Gastroesophageal sphincter (tissue), 4 donors: Measurements from ENCODE around the gene C3orf38. TPM values are rescaled to one million over a fixed set of nuclear protein-coding genes. Genes with fewer than 3 reads are reported as not detected.

Experiments
- ATAC-seq: fragments of 150-250 bp; one replicate; pipeline ENCODE4 v1.9.1; 2016; ENCODE audit warnings: mild to moderate bottlenecking, moderate library complexity
- H3K27ac ChIP-seq, 4 donors: fragments of 200-600 bp; sonication (generic) in 3 of 4; 1 replicate in 3 of 4; 2 replicates in 1 of 4; pipeline ENCODE4 v1.5.1; 2016 to 2019
- H3K27me3 ChIP-seq: fragments of 200-600 bp; sonication (generic); one replicate; pipeline ENCODE4 v1.5.1; 2019
- H3K36me3 ChIP-seq, 2 donors: fragments of 200-600 bp; sonication (generic); one replicate each; pipeline ENCODE4 v1.5.1; 2019; ENCODE audit warnings: control low read depth in 1 of 2
- H3K4me1 ChIP-seq, 3 donors: fragments of 200-600 bp; sonication (generic); 1 replicate in 2 of 3; 2 replicates in 1 of 3; pipeline ENCODE4 v1.5.1; 2016 to 2019; ENCODE audit warnings: control low read depth in 2 of 3
- H3K4me3 ChIP-seq, 2 donors: fragments of 200-600 bp; sonication (generic); one replicate each; pipeline ENCODE4 v1.5.1; 2019; ENCODE audit warnings: mild to moderate bottlenecking in 1 of 2, moderate library complexity in 1 of 2
- H3K9me3 ChIP-seq, 3 donors: fragments of 200-600 bp; sonication (generic); one replicate each; pipeline ENCODE4 v1.5.1; 2017 to 2019; ENCODE audit warnings: control low read depth in 2 of 3
- CTCF ChIP-seq, 4 experiments: fragments of 200-600 bp in 2 of 4; fragments of 450-650 bp in 2 of 4; sonication (generic) in 1 of 4; IDR thresholded peaks; one replicate each; pipeline ENCODE4 v1.5.1; 2017 to 2019; ENCODE audit warnings: antibody characterized with exemption in 4 of 4, mild to moderate bottlenecking in 2 of 4, moderate library complexity in 2 of 4
- EP300 ChIP-seq: sonication (generic); formaldehyde crosslinking; IDR thresholded peaks from one replicate; pipeline ENCODE4 v1.6.1; 2017; ENCODE audit warnings: antibody characterized with exemption, mild to moderate bottlenecking
- POLR2A ChIP-seq, 2 donors: fragments of 450-650 bp; IDR thresholded peaks; one replicate each; pipeline ENCODE4 v1.6.1; 2017; ENCODE audit warnings: antibody characterized with exemption in 2 of 2, mild to moderate bottlenecking in 2 of 2, moderate library complexity in 1 of 2
- POLR2AphosphoS5 ChIP-seq: sonication (generic); formaldehyde crosslinking; IDR thresholded peaks from one replicate; pipeline ENCODE4 v1.6.1; 2017; ENCODE audit warnings: antibody characterized with exemption
- WGBS, 2 donors: methylation state at CpG; one replicate each; pipeline ENCODE4 v1.1.5; 2018; ENCODE audit warnings: low coverage in 1 of 2; 5-methylcytosine and 5-hydroxymethylcytosine counted together
- total RNA-seq, 4 donors: library from RNA; depleted of rRNA; stranded (reverse); fragments of >200 nt; gene quantifications; one replicate each; pipeline ENCODE4 v1.1.0, GENCODE V29; 2016

C3orf38 gene
- total RNA-seq, 4 donors from 2014 or later, result 15.6 to 23.0 (median 16.9) TPM

GRCh38 chr3:88142094-88142624 lies 7.6 kb upstream of the C3orf38 start:
- 74 to 78% methylated on average over 3 of the region's 3 CpGs for WGBS, 2 donors
- Histone ChIP-seq H3K36me3 (peaks cover 0 to 53% of the 10 kb centered on the region in 2 donors), H3K27me3 (no peaks in the 10 kb centered on the region), H3K27ac (no peak overlapping the region), H3K9me3 (no peaks in the 10 kb centered on the region), H3K4me1 (no peaks in the 10 kb centered on the region), H3K4me3 (no peak overlapping the region)
- no peak for ATAC-seq
- TF ChIP-seq EP300, result no peak
- no peak for TF ChIP-seq CTCF (IDR thresholded peaks at IDR 0.05)
- TF ChIP-seq POLR2A (IDR thresholded peaks at IDR 0.05), result no peak
- TF ChIP-seq POLR2AphosphoS5, result no peak

- peaks cover 0 to 3% of the 10 kb centered on the region in 2 donors for H3K36me3 ChIP-seq
- H3K27ac ChIP-seq, result no peak overlapping the region
- no peak for ATAC-seq
- TF ChIP-seq CTCF (IDR thresholded peaks at IDR 0.05) (no peak), POLR2A (IDR thresholded peaks at IDR 0.05) (no peak), POLR2AphosphoS5 (no peak), EP300 (no peak)
- H3K4me3 ChIP-seq, result no peak overlapping the region
- H3K4me1 ChIP-seq, result peaks cover 3 to 26% (median 6%) of the 10 kb centered on the region in 3 donors
- no peaks in the 10 kb centered on the region for H3K27me3 ChIP-seq
- no peaks in the 10 kb centered on the region for H3K9me3 ChIP-seq
Observed at GRCh38 chr3:88147261-88147660, 2.5 kb upstream of the C3orf38 start.

GRCh38 chr3:88148651-88149050 lies 1.1 kb upstream of the C3orf38 start:
- H3K27ac ChIP-seq, result peak overlapping the region in 1 of 4 donors; percentile 93
- 66 to 83% methylated on average over 1 to 15 of the region's 17 CpGs for WGBS, 2 donors
- ATAC-seq, result no peak

GRCh38 chr3:88149101-88149508 lies 654 bp upstream of the C3orf38 start:
- ATAC-seq, result peak; percentile 3
- peaks cover 3 to 41% (median 6%) of the 10 kb centered on the region in 3 donors for H3K4me1 ChIP-seq
- peaks cover 0 to 13% of the 10 kb centered on the region in 2 donors for H3K36me3 ChIP-seq
- WGBS, 2 donors, result 1 to 3% methylated on average over 16 of the region's 16 CpGs
- no peaks in the 10 kb centered on the region for H3K27me3 ChIP-seq
- H3K9me3 ChIP-seq, result no peaks in the 10 kb centered on the region
- peak overlapping the region; percentile 83 to 99 for H3K4me3 ChIP-seq
- peak overlapping the region; percentile 92 to 96 (median 94) for H3K27ac ChIP-seq
- TF ChIP-seq POLR2A (IDR thresholded peaks at IDR 0.05) (no peak), CTCF (IDR thresholded peaks at IDR 0.05) (no peak), POLR2AphosphoS5 (no peak), EP300 (no peak)

More at GRCh38 chr3:88148651-88149050, 1.1 kb upstream of the C3orf38 start:
- H3K9me3 ChIP-seq, result no peaks in the 10 kb centered on the region
- H3K36me3 ChIP-seq, result peaks cover 0 to 8% of the 10 kb centered on the region in 2 donors
- peaks cover 3 to 40% (median 6%) of the 10 kb centered on the region in 3 donors for H3K4me1 ChIP-seq
- no peaks in the 10 kb centered on the region for H3K27me3 ChIP-seq
- TF ChIP-seq CTCF (IDR thresholded peaks at IDR 0.05) (no peak), POLR2A (IDR thresholded peaks at IDR 0.05) (no peak)
- peak overlapping the region; percentile 83 to 99 for H3K4me3 ChIP-seq

- ATAC-seq, result no peak
- peaks cover 0 to 26% of the 10 kb centered on the region in 2 donors for H3K36me3 ChIP-seq
- peak overlapping the region; percentile 83 to 99 for H3K4me3 ChIP-seq
- H3K4me1 ChIP-seq, result peaks cover 3 to 50% (median 6%) of the 10 kb centered on the region in 3 donors
- H3K9me3 ChIP-seq, result no peaks in the 10 kb centered on the region
- H3K27me3 ChIP-seq, result no peaks in the 10 kb centered on the region
- TF ChIP-seq POLR2A (IDR thresholded peaks at IDR 0.05), result no peak
- TF ChIP-seq EP300, result no peak
- TF ChIP-seq CTCF (IDR thresholded peaks at IDR 0.05), result no peak
- TF ChIP-seq POLR2AphosphoS5, result no peak
- H3K27ac ChIP-seq, result peak overlapping the region; percentile 92 to 96 (median 94)
- 0 to 1% methylated on average over 8 of the region's 8 CpGs for WGBS, 2 donors
Observed at GRCh38 chr3:88150371-88150770, 612 bp downstream of the C3orf38 start.
